Non-pigmented ciliary epithelial cell (primary cell): Measurements from ENCODE around the gene HSF4.

ENCODE experiments used
- DNase-seq: peaks from one replicate; pipeline ENCODE4 v3.0.0-alpha.2; 2010; ENCODE audit warnings: low read depth

HSF4 gene

GRCh38 chr16:67166598-67167168 lies 2.1 kb downstream of the HSF4 start:
- no peak for DNase-seq

- no peak for DNase-seq
Observed at GRCh38 chr16:67167588-67167987, 3.0 kb downstream of the HSF4 start.

GRCh38 chr16:67169011-67169451 lies 4.5 kb downstream of the HSF4 start:
- DNase-seq = no peak

- no peak for DNase-seq
Observed at GRCh38 chr16:67169642-67170167, 5.2 kb downstream of the HSF4 start.

- no peak for DNase-seq
Observed at GRCh38 chr16:67170168-67170948, 5.8 kb downstream of the HSF4 start, which contains the start of gene NOL3. TSS of gene NOL3 (plus strand) at chr16:67170538.

- DNase-seq = no peak
Observed at GRCh38 chr16:67170949-67171649, 6.6 kb downstream of the HSF4 start.

GRCh38 chr16:67173323-67173722 lies 8.8 kb downstream of the HSF4 start:
- DNase-seq = no peak

GRCh38 chr16:67173808-67174705 lies 9.5 kb downstream of the HSF4 start:
- no peak for DNase-seq

- no peak for DNase-seq
Observed at GRCh38 chr16:67174706-67175231, 10.2 kb downstream of the HSF4 start.

GRCh38 chr16:67176662-67177061 lies 12.1 kb downstream of the HSF4 start:
- no peak for DNase-seq

- no peak for DNase-seq
Observed at GRCh38 chr16:67177743-67178699, 13.5 kb downstream of the HSF4 start.

GRCh38 chr16:67179421-67180080 lies 15.0 kb downstream of the HSF4 start:
- DNase-seq = no peak

GRCh38 chr16:67180166-67180565 lies 15.6 kb downstream of the HSF4 start:
- DNase-seq = no peak

- no peak for DNase-seq
Observed at GRCh38 chr16:67181346-67181745, 16.8 kb downstream of the HSF4 start.

GRCh38 chr16:67182288-67182687 lies 17.7 kb downstream of the HSF4 start:
- no peak for DNase-seq

- DNase-seq = no peak
Observed at GRCh38 chr16:67183284-67183626, 18.7 kb downstream of the HSF4 start.

GRCh38 chr16:67183627-67184452 lies 19.3 kb downstream of the HSF4 start, which contains the start of gene MATCAP1:
TSS of gene MATCAP1 (minus strand) at chr16:67183963. CDS start at chr16:67180610, 3,353 bp downstream.
- DNase-seq = peak; percentile 92

GRCh38 chr16:67184453-67184994 lies 20.0 kb downstream of the HSF4 start:
- DNase-seq = no peak
